Activated naive CD4-positive, alpha-beta T cell (primary cell): ENCODE results near the gene ACOT8.
"Not testable (repeated sequence)": the region's sequence is repeated elsewhere in the genome, so short reads cannot be mapped to it uniquely, and the experiment has no call there.

Experiments used
- DNase-seq, 4 experiments: peaks; one replicate each; lab custom pipeline; 2025; lab: John Stamatoyannopoulos, UW

Gene ACOT8

DNA sequence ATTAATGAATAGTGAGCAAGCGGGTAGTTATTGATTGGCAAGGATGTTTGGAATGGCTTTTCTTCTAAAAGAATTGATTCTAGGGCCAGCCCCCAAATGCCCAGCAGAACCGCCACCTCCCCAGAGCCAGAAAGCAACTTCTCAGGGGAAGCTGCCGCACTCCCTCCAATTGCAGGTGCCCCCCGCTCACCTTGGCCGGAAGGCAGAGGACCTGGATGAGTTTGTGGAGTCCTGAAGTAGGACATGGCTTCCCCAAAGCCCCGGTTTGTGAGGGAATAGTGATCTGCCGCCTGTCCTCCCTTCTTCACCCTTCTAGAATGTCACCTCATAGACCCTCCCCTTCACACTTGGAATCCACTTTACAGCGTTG, 30.1 kb upstream of the ACOT8 start, which contains the start of gene SPATA25:
Gene SPATA25 (minus strand): TSS at position 277 of the 370 bp plus-strand sequence. CDS start 32 bp downstream, at position 245.
- no peak for DNase-seq

- no peak for DNase-seq
Observed at GRCh38 chr20:45886590-45887345, 29.6 kb upstream of the ACOT8 start.

GRCh38 chr20:45883100-45883469, 25.9 kb upstream of the ACOT8 start:
- no peak for DNase-seq

DNA sequence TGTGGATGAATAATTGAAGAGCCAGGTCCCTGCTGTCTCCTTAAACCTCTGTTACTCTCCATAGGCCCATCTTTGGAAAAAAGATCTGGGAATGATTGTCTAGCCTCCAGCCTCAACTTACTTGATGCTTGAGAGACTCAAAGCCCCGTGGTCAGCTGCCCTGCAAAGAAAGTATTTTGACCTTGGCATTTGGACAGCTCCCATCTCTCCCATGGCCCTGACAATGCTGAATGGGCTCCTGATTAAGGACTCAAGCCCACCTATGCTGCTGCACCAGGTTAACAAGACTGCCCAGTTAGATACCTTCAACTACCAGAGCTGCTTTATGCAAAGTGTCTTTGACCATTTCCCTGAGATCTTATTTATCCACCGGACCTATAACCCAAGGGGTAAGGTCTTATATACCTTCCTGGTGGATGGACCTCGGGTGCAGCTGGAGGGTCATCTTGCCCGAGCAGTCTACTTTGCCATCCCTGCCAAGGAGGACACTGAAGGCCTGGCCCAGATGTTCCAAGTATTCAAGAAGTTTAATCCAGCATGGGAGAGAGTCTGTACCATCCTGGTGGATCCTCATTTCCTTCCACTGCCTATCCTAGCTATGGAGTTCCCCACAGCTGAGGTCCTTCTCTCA, 25.4 kb upstream of the ACOT8 start:
- no peak for DNase-seq

DNA sequence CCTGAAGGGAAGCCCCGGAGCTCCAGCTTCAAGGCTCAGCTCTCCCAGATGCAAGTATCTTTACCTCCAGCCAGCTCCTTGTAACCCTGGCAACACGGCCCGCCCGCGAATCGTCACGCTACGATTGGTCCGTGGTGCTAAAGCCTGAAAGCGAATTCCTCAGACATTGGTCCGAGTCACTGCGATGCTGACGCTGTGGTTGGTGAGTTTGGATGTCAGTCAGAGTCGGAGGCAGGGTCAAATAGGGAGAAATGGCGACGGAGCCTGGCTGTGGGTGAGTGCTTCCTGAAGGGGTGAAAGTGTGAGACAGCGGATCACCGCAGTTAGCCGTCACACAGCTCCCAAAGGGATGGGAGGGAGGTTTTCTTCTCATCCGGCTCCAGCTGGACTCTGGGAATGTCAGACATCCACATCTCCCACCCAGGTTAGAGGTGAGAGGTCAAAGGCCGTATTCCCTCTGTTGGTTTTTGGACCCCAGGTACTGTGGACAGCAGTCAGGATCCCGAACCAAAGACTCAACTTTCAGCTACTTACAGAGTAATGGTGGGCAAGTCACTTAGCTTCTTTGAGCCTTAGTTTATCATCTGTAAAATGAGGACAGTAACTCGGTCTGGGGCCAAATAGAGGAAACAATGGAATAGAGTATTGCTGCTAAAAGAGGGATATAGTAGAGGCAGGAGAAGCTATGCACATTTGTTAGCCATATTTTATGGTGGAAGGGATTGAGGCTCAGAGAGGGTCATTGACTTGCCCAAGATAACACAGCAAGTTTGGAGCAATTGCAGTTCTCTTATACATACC, 24.0 kb upstream of the ACOT8 start, which contains the start of gene ZSWIM1:
Gene ZSWIM1 (plus strand): TSS at position 240 of the 801 bp plus-strand sequence. CDS start 1,366 bp downstream, outside the sequence.
- DNase-seq: peak; percentile 95 to 98 (median 96)

GRCh38 chr20:45878076-45878761, 21.0 kb upstream of the ACOT8 start:
- DNase-seq: no peak

- no peak for DNase-seq
Observed at GRCh38 chr20:45874576-45874975, 17.4 kb upstream of the ACOT8 start.

DNA sequence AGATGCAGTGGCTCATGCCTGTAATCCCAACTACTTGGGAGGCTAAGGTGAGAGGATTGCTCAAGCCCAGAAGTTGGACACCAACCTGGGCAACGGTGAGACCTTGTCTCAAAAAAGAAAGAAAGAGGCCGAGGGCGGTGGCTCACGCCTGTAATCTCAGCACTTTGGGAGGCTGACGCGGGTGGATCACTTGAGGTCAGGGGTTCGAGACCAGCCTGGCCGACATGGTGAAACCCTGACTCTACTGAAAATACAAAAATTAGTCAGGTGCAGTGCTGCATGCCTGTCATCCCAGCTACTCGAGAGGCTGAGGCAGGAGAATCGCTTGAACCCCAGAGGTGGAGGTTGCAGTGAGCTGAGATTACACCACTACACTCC, 16.9 kb upstream of the ACOT8 start:
- DNase-seq: not testable (repeated sequence)

DNA sequence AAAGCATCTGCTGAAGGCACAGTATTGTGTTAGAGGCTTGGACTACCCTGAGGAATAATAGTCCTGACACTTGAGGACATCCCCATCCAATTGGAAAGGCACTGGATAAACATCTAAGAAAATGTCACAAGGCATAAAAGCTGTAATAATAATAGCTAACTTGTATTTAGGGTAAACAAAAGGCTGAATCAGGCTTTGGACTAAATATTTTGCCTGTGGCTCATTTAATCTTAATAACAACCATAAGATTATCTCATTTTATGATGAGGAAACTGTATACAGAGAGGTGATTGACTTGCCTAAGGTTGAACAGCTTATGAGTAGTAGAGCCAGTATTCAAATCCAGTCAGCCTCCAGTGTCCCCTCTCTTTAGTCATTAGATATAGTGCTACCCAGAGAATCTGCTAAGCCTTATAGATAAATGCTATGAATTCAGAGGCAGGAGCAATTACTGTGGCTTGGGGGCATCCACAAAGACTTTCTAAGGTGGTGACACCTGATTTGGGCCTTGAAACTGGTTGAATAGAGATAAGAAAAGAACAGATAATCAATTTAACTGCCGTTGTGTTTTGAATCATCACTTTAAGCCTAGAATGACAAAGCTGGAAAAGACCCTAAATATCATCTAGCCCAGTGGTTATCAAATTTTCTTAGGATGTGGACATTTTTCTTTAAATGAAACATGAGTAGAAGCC, 16.4 kb upstream of the ACOT8 start:
- no peak for DNase-seq

GRCh38 chr20:45872626-45873025, 15.4 kb upstream of the ACOT8 start:
- no peak for DNase-seq

GRCh38 chr20:45867819-45868176, 10.6 kb upstream of the ACOT8 start:
- DNase-seq: no peak

DNA sequence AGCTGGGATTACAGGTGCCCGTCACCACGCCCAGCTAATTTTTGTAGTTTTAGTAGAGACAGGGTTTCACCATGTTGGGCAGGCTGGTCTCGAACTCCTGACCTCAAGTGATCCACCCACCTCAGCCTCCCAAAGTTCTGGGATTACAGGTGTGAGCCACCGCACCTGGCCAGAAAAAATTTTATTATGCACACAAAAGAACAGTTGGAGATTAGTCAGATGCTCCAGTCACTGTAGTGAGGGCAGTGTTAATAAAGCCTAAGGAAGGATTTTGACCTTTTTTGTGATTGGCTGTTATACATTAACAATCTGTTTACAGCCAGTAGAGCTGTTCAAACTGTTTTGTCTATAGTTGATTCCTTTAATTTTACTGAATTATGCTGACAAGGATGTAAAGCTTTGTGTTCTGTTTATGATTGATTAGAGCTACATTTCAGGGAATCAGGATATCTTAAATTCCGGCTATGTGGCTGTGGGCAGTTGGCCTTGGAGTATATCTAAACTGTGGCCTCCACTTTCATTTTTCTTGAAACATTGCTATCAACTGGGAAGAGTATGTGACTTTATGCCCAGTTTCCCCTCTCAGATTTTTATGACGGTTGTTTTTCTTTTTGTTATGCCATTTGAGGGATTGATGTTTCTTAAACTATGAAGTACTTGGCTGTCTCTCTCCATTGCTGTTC, 10.1 kb upstream of the ACOT8 start:
- DNase-seq: no peak

- no peak for DNase-seq
Observed at GRCh38 chr20:45866454-45866853, 9.3 kb upstream of the ACOT8 start.

DNA sequence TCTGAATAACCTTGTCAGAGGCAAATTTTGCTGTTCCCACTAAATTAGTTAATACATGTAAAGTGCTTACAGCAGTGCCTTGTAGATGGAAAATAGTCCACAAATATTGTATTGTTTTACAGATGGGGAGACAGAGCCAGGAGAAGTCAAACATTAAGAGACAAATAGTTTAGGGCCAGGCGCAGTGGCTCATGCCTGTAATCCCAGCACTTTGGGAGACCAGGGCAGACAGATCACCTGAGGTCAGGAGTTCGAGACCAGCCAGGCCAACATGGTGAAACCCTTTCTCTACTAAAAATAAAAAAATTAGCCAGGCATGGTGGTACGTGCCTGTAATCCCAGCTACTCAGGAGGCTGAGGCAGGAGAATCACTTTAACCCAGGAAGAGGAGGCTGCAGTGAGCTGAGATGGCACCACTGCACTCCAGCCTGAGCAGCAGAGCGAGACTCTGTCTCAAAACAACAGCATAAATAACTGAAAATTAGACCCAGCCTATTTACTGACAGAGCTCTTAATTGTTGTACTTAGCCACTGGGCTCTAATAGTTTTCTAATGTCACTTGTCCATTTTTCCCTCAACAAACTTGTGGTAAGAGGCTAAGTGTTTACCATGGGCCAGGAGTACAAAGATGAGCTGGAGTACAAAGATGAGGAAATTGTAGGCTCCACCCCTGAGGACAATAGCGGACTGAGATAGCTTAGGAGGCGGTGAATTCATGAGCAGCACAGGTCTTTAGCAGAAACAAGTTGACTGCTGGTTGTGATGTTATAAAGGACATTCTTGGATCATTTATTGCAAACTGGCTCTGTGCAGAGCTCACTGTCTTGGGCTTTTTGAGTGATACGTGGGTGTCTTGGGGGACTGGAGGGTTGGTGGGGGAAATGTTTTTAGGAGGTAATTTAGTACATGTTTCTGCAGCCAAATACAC, 6.6 kb upstream of the ACOT8 start:
- DNase-seq: no peak

DNA sequence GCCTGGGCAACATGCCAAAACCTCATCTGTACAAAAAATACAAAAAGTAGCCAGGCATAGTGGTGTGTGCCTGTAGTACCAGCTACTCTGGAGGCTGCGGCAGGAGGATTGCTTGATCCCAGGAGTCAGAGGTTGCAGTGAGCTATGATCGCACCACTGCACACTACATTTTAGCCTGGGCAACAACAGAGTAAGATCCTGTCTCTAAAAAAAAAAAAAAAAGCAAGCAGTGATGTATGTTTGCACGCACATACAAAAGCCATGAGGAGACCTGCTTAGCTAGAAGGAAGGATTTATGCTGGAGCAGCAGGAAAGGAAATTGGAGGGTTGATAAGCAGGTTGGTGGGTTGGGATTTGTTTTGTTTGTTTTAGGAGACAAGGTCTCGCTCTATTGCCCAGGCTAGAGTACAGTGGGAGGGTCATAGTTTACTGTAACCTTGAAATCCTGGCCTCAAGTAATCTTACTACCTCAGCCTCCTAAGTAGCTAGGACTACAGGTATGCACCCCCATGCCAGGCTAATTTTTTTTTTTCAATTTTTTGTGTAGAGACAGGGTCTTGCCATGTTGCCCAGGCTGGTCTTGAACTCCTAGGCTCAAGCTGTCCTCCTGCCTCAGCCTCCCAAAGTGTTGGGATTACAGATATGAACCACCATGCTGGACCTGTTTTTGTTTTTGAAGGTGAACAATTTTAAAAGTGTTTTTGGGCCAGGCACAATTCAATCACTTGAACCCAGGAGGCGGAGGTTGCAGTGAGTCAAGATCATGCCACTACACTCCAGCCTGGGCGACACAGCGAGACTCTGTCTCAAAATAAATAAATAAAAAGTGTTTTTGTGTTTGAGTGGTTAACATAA, 4.3 kb upstream of the ACOT8 start:
- no peak for DNase-seq

- no peak for DNase-seq
Observed at GRCh38 chr20:45860560-45861220, 3.5 kb upstream of the ACOT8 start.

DNA sequence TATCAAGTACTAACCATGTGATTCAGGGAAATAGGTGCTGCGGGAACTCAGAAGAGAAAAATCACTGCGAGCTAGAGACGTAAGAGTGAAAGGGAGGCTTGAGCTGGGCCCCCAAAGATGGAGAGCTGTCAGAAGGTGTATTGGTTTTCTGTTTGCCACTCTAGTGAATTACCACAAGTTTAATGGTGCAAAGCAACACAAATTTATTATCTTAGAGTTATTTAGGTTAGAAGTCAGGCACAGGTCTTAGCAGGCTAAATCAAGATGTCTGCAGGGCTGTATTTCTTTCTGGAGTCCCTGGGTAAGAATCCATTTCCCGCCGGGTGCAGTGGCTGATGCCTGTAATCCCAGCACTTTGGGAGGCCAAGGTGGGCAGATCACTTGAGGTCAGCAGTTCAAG, 2.7 kb upstream of the ACOT8 start:
- DNase-seq: no peak

DNA sequence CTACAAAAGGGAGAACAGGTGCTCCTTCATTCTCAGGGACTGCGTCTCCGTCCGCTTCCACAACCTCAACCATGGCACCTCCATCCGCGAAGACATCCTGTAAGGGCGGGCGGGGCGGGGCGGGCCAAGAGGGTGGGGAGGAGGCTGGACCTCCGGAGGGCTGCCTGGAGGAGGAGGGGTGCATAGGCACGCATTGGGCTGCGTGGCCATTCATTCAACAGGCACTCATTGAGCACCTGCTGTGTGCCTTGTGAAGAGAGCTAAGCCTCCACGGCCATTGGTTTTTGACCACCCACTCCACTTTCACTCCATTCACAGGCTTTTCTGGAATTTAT, 657 bp upstream of the ACOT8 start:
- DNase-seq: peak in 2 of 4 experiments; percentile 32 to 46

- DNase-seq: no peak
Observed at GRCh38 chr20:45853484-45853883, 3.7 kb downstream of the ACOT8 start.
